Gastroesophageal sphincter (tissue), 4 donors: Measurements from ENCODE around the gene ANKRD29. TPM values are rescaled to one million over a fixed set of nuclear protein-coding genes. Genes with fewer than 3 reads are reported as not detected.
"Not testable (repeated sequence)": the region's sequence is repeated elsewhere in the genome, so short reads cannot be mapped to it uniquely, and the experiment has no call there.

Experiments
- ATAC-seq: fragments of 150-250 bp; one replicate; pipeline ENCODE4 v1.9.1; 2016; ENCODE audit warnings: mild to moderate bottlenecking, moderate library complexity
- H3K27ac ChIP-seq, 4 donors: fragments of 200-600 bp; sonication (generic) in 3 of 4; 1 replicate in 3 of 4; 2 replicates in 1 of 4; pipeline ENCODE4 v1.5.1; 2016 to 2019
- H3K27me3 ChIP-seq: fragments of 200-600 bp; sonication (generic); one replicate; pipeline ENCODE4 v1.5.1; 2019
- H3K36me3 ChIP-seq, 2 donors: fragments of 200-600 bp; sonication (generic); one replicate each; pipeline ENCODE4 v1.5.1; 2019; ENCODE audit warnings: control low read depth in 1 of 2
- H3K4me1 ChIP-seq, 3 donors: fragments of 200-600 bp; sonication (generic); 1 replicate in 2 of 3; 2 replicates in 1 of 3; pipeline ENCODE4 v1.5.1; 2016 to 2019; ENCODE audit warnings: control low read depth in 2 of 3
- H3K4me3 ChIP-seq, 2 donors: fragments of 200-600 bp; sonication (generic); one replicate each; pipeline ENCODE4 v1.5.1; 2019; ENCODE audit warnings: mild to moderate bottlenecking in 1 of 2, moderate library complexity in 1 of 2
- H3K9me3 ChIP-seq, 3 donors: fragments of 200-600 bp; sonication (generic); one replicate each; pipeline ENCODE4 v1.5.1; 2017 to 2019; ENCODE audit warnings: control low read depth in 2 of 3
- CTCF ChIP-seq, 4 experiments: fragments of 200-600 bp in 2 of 4; fragments of 450-650 bp in 2 of 4; sonication (generic) in 1 of 4; IDR thresholded peaks; one replicate each; pipeline ENCODE4 v1.5.1; 2017 to 2019; ENCODE audit warnings: antibody characterized with exemption in 4 of 4, mild to moderate bottlenecking in 2 of 4, moderate library complexity in 2 of 4
- EP300 ChIP-seq: sonication (generic); formaldehyde crosslinking; IDR thresholded peaks from one replicate; pipeline ENCODE4 v1.6.1; 2017; ENCODE audit warnings: antibody characterized with exemption, mild to moderate bottlenecking
- POLR2A ChIP-seq, 2 donors: fragments of 450-650 bp; IDR thresholded peaks; one replicate each; pipeline ENCODE4 v1.6.1; 2017; ENCODE audit warnings: antibody characterized with exemption in 2 of 2, mild to moderate bottlenecking in 2 of 2, moderate library complexity in 1 of 2
- POLR2AphosphoS5 ChIP-seq: sonication (generic); formaldehyde crosslinking; IDR thresholded peaks from one replicate; pipeline ENCODE4 v1.6.1; 2017; ENCODE audit warnings: antibody characterized with exemption
- WGBS, 2 donors: methylation state at CpG; one replicate each; pipeline ENCODE4 v1.1.5; 2018; ENCODE audit warnings: low coverage in 1 of 2; 5-methylcytosine and 5-hydroxymethylcytosine counted together
- total RNA-seq, 4 donors: library from RNA; depleted of rRNA; stranded (reverse); fragments of >200 nt; gene quantifications; one replicate each; pipeline ENCODE4 v1.1.0, GENCODE V29; 2016

The ANKRD29 gene
- total RNA-seq, 4 donors from 2014 or later: 3.5 to 19.3 (median 10.5) TPM

GRCh38 chr18:23614891-23615290, 47.8 kb downstream of the ANKRD29 start:
- Histone ChIP-seq H3K27me3 (no peaks in the 10 kb centered on the region), H3K4me3 (no peak overlapping the region), H3K27ac (no peak overlapping the region), H3K9me3 (no peaks in the 10 kb centered on the region), H3K4me1 (peaks cover 0 to 28% (median 9%) of the 10 kb centered on the region in 3 donors), H3K36me3 (peaks cover 0 to 17% of the 10 kb centered on the region in 2 donors)
- no peak for ATAC-seq
- 60 to 100% methylated on average over 1 to 3 of the region's 3 CpGs for WGBS, 2 donors
- TF ChIP-seq EP300: no peak
- TF ChIP-seq CTCF (IDR thresholded peaks at IDR 0.05): no peak
- no peak for TF ChIP-seq POLR2A (IDR thresholded peaks at IDR 0.05)
- no peak for TF ChIP-seq POLR2AphosphoS5

- 82% methylated on average over 2 of the region's 2 CpGs; no CpG with 5 or more reads in 1 of the 2 donors for WGBS, 2 donors
- ATAC-seq: no peak
These were observed 48.3 kb downstream of the ANKRD29 start for GRCh38 chr18:23614413-23614812.

GRCh38 chr18:23613091-23613475, 49.6 kb downstream of the ANKRD29 start:
- H3K9me3 ChIP-seq, ATAC-seq, H3K4me3 ChIP-seq, H3K27ac ChIP-seq, H3K27me3 ChIP-seq: not testable (repeated sequence)
- H3K36me3 ChIP-seq: peaks cover 0 to 33% of the 10 kb centered on the region in 2 donors
- 63 to 87% methylated on average over 1 to 5 of the region's 7 CpGs for WGBS, 2 donors
- peaks cover 0 to 12% (median 0%) of the 10 kb centered on the region in 3 donors for H3K4me1 ChIP-seq

More at GRCh38 chr18:23614413-23614812, 48.3 kb downstream of the ANKRD29 start:
- Histone ChIP-seq H3K4me3 (no peak overlapping the region), H3K9me3 (no peaks in the 10 kb centered on the region), H3K4me1 (peaks cover 0 to 23% (median 6%) of the 10 kb centered on the region in 3 donors), H3K36me3 (peaks cover 0 to 20% of the 10 kb centered on the region in 2 donors), H3K27me3 (no peaks in the 10 kb centered on the region), H3K27ac (no peak overlapping the region)
- TF ChIP-seq EP300 (no peak), POLR2A (IDR thresholded peaks at IDR 0.05) (no peak), CTCF (IDR thresholded peaks at IDR 0.05) (no peak), POLR2AphosphoS5 (no peak)

- H3K36me3 ChIP-seq: peaks cover 0 to 39% of the 10 kb centered on the region in 2 donors
- no peak overlapping the region for H3K27ac ChIP-seq
- WGBS, 2 donors: 67 to 72% methylated on average over 6 to 8 of the region's 8 CpGs
These were observed 50.1 kb downstream of the ANKRD29 start for GRCh38 chr18:23612434-23613090.

DNA sequence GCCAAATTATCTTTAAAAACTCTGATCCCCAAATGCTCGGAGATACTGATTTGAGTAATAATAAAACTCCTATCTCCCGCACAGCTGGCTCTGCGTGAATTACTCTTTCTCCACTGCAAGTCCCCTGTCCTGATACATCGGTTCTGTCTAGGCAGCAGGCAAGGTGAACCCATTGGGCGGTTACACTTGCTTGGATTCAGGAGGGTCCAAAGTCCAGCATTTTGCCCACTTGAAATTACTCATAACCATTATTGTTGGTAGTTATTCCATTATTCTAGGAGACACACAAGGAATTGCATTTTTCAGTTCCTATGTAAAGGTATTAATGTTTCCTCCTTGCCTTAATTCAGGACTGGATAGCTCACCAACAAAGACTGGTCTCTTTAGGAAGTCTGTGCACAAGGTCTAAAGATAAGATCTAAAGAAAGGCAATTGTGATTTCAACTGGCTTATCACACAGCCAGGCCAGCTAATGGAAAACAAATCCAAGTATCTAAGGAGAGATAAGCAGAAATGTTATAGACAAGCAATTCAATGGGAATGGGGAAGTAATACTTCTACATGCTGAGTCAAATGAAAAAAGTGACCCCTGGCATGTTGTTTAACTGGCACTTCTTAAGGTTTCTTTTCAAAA, 53.2 kb downstream of the ANKRD29 start:
- H3K4me3 ChIP-seq: no peak overlapping the region
- H3K27ac ChIP-seq: no peak overlapping the region
- TF ChIP-seq POLR2A (IDR thresholded peaks at IDR 0.05): no peak
- TF ChIP-seq EP300: no peak
- no peak for TF ChIP-seq POLR2AphosphoS5
- no peak for TF ChIP-seq CTCF (IDR thresholded peaks at IDR 0.05)
- no peaks in the 10 kb centered on the region for H3K27me3 ChIP-seq
- ATAC-seq: no peak
- peaks cover 0 to 53% of the 10 kb centered on the region in 2 donors for H3K36me3 ChIP-seq
- no peaks in the 10 kb centered on the region for H3K9me3 ChIP-seq
- WGBS, 2 donors: 96 to 100% methylated on average over 5 of the region's 5 CpGs
- no peaks in the 10 kb centered on the region for H3K4me1 ChIP-seq

More at GRCh38 chr18:23612434-23613090, 50.1 kb downstream of the ANKRD29 start:
- no peak for ATAC-seq
- Histone ChIP-seq H3K9me3 (no peaks in the 10 kb centered on the region), H3K4me1 (peaks cover 0 to 8% (median 0%) of the 10 kb centered on the region in 3 donors), H3K4me3 (no peak overlapping the region), H3K27me3 (no peaks in the 10 kb centered on the region)
- no peak for TF ChIP-seq POLR2A (IDR thresholded peaks at IDR 0.05)
- TF ChIP-seq POLR2AphosphoS5: no peak
- no peak for TF ChIP-seq CTCF (IDR thresholded peaks at IDR 0.05)
- TF ChIP-seq EP300: no peak
